ENCODE data around the gene PDLIM5.

The PDLIM5 gene

DNA sequence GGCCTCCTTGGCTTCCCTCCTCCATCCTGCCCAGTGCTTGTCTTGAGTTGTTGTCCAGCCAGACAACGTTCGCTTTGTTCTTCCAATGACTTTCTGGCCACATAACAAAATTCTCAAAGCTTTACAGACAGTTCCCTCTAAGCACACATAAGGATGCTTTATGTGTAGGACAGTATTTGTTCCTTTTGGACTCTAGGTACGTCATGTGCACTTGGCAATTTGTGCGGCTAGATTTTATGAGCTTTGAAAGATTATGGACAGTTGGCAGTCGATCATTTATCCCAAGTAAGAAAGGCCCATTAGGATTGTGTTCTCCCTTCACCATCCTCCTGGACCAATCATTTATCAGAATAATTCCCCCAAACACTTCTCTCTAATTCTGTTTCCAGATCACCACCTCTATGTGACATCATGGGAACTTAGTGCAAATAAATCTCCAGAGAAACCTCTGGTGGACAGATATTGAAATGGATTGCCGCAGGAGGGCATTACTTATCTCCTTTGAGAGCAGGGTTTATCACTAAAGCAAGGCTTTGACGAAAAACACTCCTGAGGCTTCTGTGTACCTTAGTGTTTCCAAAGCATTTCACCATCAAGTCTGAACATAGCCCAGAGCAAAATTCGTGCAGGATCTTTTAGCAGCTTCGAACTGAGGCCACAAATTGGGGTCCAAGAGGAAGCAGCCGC lies 228.6 kb downstream of the PDLIM5 start:
- Histone ChIP-seq H3K27me3 (ENCODE audit: insufficient read depth, low read length) (no peaks in the 10 kb centered on the region), H3K9me3 (ENCODE audit: insufficient read depth, low read depth, low read length) (no peaks in the 10 kb centered on the region), H3K36me3 (ENCODE audit: insufficient read depth, low read length) (no peaks in the 10 kb centered on the region), H3K4me1 (ENCODE audit: insufficient read depth, low read length) (0 out of 2 replicates have a peak, but pooled peaks cover 4% of the 10 kb centered on the region), H3K9ac (ENCODE audit: low read depth, low read length) (no peak overlapping the region), H3K4me3 (ENCODE audit: low read length) (no peak overlapping the region), H3K27ac (ENCODE audit: low read depth, low read length) (no peak overlapping the region)
- 95% methylated on average over 10 of the region's 10 CpGs for WGBS

DNA sequence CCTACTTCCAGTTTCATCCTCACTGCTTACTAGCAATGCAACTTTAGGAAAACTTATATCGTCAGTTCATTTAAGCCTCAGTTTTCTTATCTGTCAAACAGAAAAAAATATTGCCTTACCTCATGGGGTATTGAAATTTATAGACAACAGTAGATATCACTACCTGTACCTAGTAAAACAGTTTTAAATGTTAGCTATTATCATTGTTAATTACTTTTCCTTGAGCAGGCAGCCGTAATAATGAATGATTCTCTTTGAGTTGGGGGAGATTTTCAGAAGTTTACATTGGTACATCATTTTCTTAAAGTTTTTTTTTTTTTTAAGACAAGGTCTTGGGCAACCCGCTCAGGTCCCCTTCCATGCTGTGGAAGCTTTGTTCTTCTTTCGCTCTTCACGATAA lies 234.3 kb downstream of the PDLIM5 start:
- H3K27ac ChIP-seq (ENCODE audit: low read depth, low read length), result no peak overlapping the region
- H3K27me3 ChIP-seq (ENCODE audit: insufficient read depth, low read length), result no peaks in the 10 kb centered on the region
- WGBS, result 95% methylated on average over 5 of the region's 5 CpGs
- H3K4me3 ChIP-seq (ENCODE audit: low read length), result no peak overlapping the region
- no peaks in the 10 kb centered on the region for H3K9me3 ChIP-seq (ENCODE audit: insufficient read depth, low read depth, low read length)
- H3K9ac ChIP-seq (ENCODE audit: low read depth, low read length), result no peak overlapping the region
- H3K36me3 ChIP-seq (ENCODE audit: insufficient read depth, low read length), result no peaks in the 10 kb centered on the region
- H3K4me1 ChIP-seq (ENCODE audit: insufficient read depth, low read length), result no peaks in the 10 kb centered on the region

DNA sequence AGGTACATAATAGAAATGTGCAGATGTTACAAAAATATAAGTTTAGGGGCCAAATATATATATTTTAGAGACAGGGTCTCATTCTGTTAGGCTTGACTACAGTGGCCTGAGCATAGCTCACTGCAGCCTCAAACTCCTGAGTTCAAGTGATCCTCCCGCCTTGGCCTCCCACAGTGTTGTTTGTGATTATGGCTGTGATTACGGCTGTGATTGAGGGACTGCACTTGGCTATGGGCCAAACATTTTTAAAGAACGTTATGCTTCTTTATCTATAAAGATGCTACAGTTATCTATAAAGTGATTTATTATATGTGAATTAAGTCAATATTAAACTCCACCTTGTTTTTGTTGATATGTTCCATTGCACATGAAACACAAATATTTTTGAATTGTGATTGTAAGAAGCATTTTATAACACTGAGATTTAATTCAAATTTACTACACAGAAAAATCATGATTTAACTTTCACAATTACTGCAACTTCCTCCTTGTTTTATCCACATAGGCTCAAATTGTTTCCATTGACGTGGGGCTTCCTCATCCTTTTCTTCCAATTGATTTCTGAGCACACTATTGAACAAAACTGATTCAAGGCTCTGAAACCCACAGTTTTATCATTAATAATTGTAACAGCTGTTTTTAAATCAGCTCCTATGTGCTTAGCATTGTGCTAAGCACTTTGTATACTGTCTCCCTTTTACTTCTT lies 237.6 kb downstream of the PDLIM5 start:
- no peaks in the 10 kb centered on the region for H3K4me1 ChIP-seq (ENCODE audit: insufficient read depth, low read length)
- H3K9ac ChIP-seq (ENCODE audit: low read depth, low read length), result no peak overlapping the region
- H3K36me3 ChIP-seq (ENCODE audit: insufficient read depth, low read length), result no peaks in the 10 kb centered on the region
- H3K27me3 ChIP-seq (ENCODE audit: insufficient read depth, low read length), result no peaks in the 10 kb centered on the region
- H3K9me3 ChIP-seq (ENCODE audit: insufficient read depth, low read depth, low read length), result no peaks in the 10 kb centered on the region
- 93% methylated on average over 2 of the region's 4 CpGs for WGBS
- no peak overlapping the region for H3K4me3 ChIP-seq (ENCODE audit: low read length)
- no peak overlapping the region for H3K27ac ChIP-seq (ENCODE audit: low read depth, low read length)

GRCh38 chr4:94690851-94691254 lies 239.1 kb downstream of the PDLIM5 start:
- H3K27ac ChIP-seq (ENCODE audit: low read depth, low read length), result no peak overlapping the region
- WGBS, result 86% methylated on average over 4 of the region's 4 CpGs
- H3K9me3 ChIP-seq (ENCODE audit: insufficient read depth, low read depth, low read length), result no peaks in the 10 kb centered on the region
- no peaks in the 10 kb centered on the region for H3K36me3 ChIP-seq (ENCODE audit: insufficient read depth, low read length)
- no peaks in the 10 kb centered on the region for H3K27me3 ChIP-seq (ENCODE audit: insufficient read depth, low read length)
- H3K4me3 ChIP-seq (ENCODE audit: low read length), result no peak overlapping the region
- H3K4me1 ChIP-seq (ENCODE audit: insufficient read depth, low read length), result no peaks in the 10 kb centered on the region
- no peak overlapping the region for H3K9ac ChIP-seq (ENCODE audit: low read depth, low read length)

- H3K36me3 ChIP-seq (ENCODE audit: insufficient read depth, low read length), result no peaks in the 10 kb centered on the region
- 95% methylated on average over 1 of the region's 1 CpG for WGBS
- no peak overlapping the region for H3K27ac ChIP-seq (ENCODE audit: low read depth, low read length)
- H3K9me3 ChIP-seq (ENCODE audit: insufficient read depth, low read depth, low read length), result no peaks in the 10 kb centered on the region
- no peaks in the 10 kb centered on the region for H3K27me3 ChIP-seq (ENCODE audit: insufficient read depth, low read length)
- H3K4me3 ChIP-seq (ENCODE audit: low read length), result no peak overlapping the region
- H3K9ac ChIP-seq (ENCODE audit: low read depth, low read length), result no peak overlapping the region
- H3K4me1 ChIP-seq (ENCODE audit: insufficient read depth, low read length), result no peaks in the 10 kb centered on the region
Measured at GRCh38 chr4:94691552-94691951, 239.8 kb downstream of the PDLIM5 start.

DNA sequence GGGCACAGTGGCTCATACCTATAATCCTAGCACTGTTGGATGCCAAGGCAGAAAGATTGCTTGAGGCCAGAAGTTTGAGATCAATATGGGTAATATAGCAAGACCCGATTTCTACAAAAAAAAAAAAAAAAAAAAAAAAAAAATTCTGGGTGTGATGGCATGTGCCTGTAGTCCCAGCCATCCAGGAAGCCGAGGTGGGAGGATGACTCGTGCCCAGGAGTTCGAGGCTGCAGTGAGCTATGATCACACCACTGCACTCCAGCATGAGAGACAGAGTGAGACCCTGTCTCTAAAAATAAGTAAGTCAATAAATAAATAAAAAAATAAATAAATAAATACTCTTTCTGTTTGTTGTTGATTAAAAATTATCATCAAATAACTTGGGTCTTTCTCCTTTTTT lies 243.6 kb downstream of the PDLIM5 start:
- H3K27me3 ChIP-seq (ENCODE audit: insufficient read depth, low read length), result no peaks in the 10 kb centered on the region
- H3K4me1 ChIP-seq (ENCODE audit: insufficient read depth, low read length), result no peaks in the 10 kb centered on the region
- no peak overlapping the region for H3K27ac ChIP-seq (ENCODE audit: low read depth, low read length)
- no peak overlapping the region for H3K4me3 ChIP-seq (ENCODE audit: low read length)
- no peaks in the 10 kb centered on the region for H3K9me3 ChIP-seq (ENCODE audit: insufficient read depth, low read depth, low read length)
- WGBS, result 98% methylated on average over 4 of the region's 4 CpGs
- no peak overlapping the region for H3K9ac ChIP-seq (ENCODE audit: low read depth, low read length)
- H3K36me3 ChIP-seq (ENCODE audit: insufficient read depth, low read length), result no peaks in the 10 kb centered on the region

GRCh38 chr4:94698187-94698586 lies 246.4 kb downstream of the PDLIM5 start:
- Histone ChIP-seq H3K9me3 (ENCODE audit: insufficient read depth, low read depth, low read length) (no peaks in the 10 kb centered on the region), H3K27ac (ENCODE audit: low read depth, low read length) (no peak overlapping the region), H3K9ac (ENCODE audit: low read depth, low read length) (no peak overlapping the region), H3K4me3 (ENCODE audit: low read length) (no peak overlapping the region), H3K4me1 (ENCODE audit: insufficient read depth, low read length) (no peaks in the 10 kb centered on the region), H3K36me3 (ENCODE audit: insufficient read depth, low read length) (no peaks in the 10 kb centered on the region), H3K27me3 (ENCODE audit: insufficient read depth, low read length) (no peaks in the 10 kb centered on the region)

GRCh38 chr4:94700298-94700697 lies 248.6 kb downstream of the PDLIM5 start:
- Histone ChIP-seq H3K4me3 (ENCODE audit: low read length) (no peak overlapping the region), H3K9me3 (ENCODE audit: insufficient read depth, low read depth, low read length) (no peaks in the 10 kb centered on the region), H3K27me3 (ENCODE audit: insufficient read depth, low read length) (no peaks in the 10 kb centered on the region), H3K27ac (ENCODE audit: low read depth, low read length) (no peak overlapping the region), H3K4me1 (ENCODE audit: insufficient read depth, low read length) (no peaks in the 10 kb centered on the region), H3K9ac (ENCODE audit: low read depth, low read length) (no peak overlapping the region), H3K36me3 (ENCODE audit: insufficient read depth, low read length) (no peaks in the 10 kb centered on the region)

GRCh38 chr4:94701631-94702300 lies 250.0 kb downstream of the PDLIM5 start:
- Histone ChIP-seq H3K9me3 (ENCODE audit: insufficient read depth, low read depth, low read length) (no peaks in the 10 kb centered on the region), H3K9ac (ENCODE audit: low read depth, low read length) (no peak overlapping the region), H3K27ac (ENCODE audit: low read depth, low read length) (no peak overlapping the region), H3K4me3 (ENCODE audit: low read length) (no peak overlapping the region), H3K27me3 (ENCODE audit: insufficient read depth, low read length) (no peaks in the 10 kb centered on the region), H3K36me3 (ENCODE audit: insufficient read depth, low read length) (no peaks in the 10 kb centered on the region), H3K4me1 (ENCODE audit: insufficient read depth, low read length) (no peaks in the 10 kb centered on the region)
- WGBS, result 89% methylated on average over 8 of the region's 8 CpGs

- Histone ChIP-seq H3K36me3 (ENCODE audit: insufficient read depth, low read length) (no peaks in the 10 kb centered on the region), H3K4me1 (ENCODE audit: insufficient read depth, low read length) (no peaks in the 10 kb centered on the region), H3K4me3 (ENCODE audit: low read length) (no peak overlapping the region), H3K27me3 (ENCODE audit: insufficient read depth, low read length) (no peaks in the 10 kb centered on the region), H3K9ac (ENCODE audit: low read depth, low read length) (no peak overlapping the region), H3K9me3 (ENCODE audit: insufficient read depth, low read depth, low read length) (no peaks in the 10 kb centered on the region), H3K27ac (ENCODE audit: low read depth, low read length) (no peak overlapping the region)
- WGBS, result 89% methylated on average over 5 of the region's 5 CpGs
Measured at GRCh38 chr4:94711635-94712034, 259.9 kb downstream of the PDLIM5 start.

DNA sequence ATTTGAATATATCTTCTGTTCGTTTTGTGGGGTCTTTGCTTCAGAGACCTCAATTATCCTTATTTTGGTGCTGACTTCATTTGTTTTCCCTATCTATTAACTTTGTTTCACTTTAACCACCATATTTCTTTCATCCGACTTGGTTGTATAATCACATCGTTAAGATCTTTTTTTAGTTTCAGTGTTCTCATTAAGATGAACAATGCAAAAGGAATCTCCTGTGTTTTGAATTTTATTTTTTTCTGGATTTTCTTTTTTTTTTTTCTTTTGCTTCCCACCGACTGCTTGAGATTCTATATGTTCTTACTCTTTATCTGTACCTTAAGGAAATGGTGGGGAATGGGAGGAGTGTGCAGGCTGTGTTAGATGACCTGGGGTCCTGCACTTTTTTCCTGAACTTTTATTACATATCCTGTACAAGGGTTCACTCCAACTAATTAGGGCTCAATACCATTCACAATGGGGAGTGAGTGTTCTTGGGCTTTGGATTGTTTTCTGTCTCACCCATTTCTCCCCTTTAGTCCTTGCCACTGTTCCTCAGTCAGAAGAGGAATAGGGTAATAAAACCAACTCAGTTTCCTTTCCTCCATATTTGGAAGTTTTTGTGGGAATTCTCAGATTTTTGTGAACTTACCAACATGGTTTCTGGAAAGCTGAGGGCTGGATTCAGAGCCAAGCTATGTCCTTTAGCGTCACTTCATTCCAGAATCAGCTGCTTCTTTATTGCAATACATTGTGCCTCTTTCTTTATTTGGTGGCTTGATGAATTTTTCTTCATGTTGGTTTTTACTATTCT lies 262.8 kb downstream of the PDLIM5 start:
- H3K36me3 ChIP-seq (ENCODE audit: insufficient read depth, low read length), result no peaks in the 10 kb centered on the region
- no peaks in the 10 kb centered on the region for H3K9me3 ChIP-seq (ENCODE audit: insufficient read depth, low read depth, low read length)
- WGBS, result 86% methylated on average over 4 of the region's 5 CpGs
- no peak overlapping the region for H3K27ac ChIP-seq (ENCODE audit: low read depth, low read length)
- H3K4me1 ChIP-seq (ENCODE audit: insufficient read depth, low read length), result no peaks in the 10 kb centered on the region
- no peak overlapping the region for H3K9ac ChIP-seq (ENCODE audit: low read depth, low read length)
- H3K4me3 ChIP-seq (ENCODE audit: low read length), result no peak overlapping the region
- no peaks in the 10 kb centered on the region for H3K27me3 ChIP-seq (ENCODE audit: insufficient read depth, low read length)

All from HUES64 (cell line).